Measurements from ENCODE around the gene CHIT1. TPM values are rescaled to one million over a fixed set of nuclear protein-coding genes. Genes with fewer than 3 reads are reported as not detected.

CHIT1 gene
- total and polyA plus RNA-seq, 7 experiments from 2014 or later = 0.76 to 2.2 (median 1.1) TPM; not detected in 2

DNA sequence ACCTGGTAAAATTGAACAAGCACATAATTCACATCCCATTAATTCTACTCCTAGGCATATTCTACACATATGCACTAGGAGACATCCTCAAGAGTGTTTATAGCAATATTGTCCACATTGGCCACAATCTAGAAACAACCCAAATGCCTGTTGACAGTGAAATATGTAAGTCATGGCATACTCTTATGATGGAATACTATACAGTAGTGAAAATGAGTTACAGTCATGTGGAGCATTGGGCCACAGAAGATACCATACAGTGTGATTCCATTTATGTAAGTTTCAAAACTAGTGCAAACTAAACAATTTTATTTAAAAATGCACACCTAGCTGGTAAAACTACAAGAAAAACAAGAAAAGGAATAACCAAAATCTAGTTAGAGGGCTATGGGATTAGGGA, 19.1 kb downstream of the CHIT1 start:
- H3K4me3 Mint-ChIP-seq = no peak overlapping the region

DNA sequence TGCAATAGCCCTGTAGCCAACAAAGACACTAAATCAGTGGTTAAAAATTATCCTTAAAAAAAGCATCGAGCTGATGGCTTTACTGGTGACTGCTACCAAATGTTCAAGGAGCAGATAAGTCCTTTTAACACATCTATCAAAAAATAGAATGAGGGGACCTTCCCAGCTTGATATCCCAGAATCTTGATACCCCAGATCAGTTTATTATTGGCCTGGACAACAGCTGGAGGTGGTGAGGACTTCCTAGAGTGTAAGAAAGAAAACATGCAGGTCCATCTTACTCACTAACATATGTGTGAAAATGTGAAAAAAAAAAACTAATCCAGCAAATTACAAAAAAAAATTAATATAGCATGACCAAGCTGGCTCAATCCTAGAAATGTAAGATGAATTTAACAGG, 21.3 kb downstream of the CHIT1 start:
- ChIA-PET CTCF (interaction anchor here (0.6 to 1.2 kb wide), 2 partner anchors 9 to 35 kb away, joined by 4 to 5 read pairs; no protein-coding TSS in a partner anchor), POLR2A (no interaction called here)
- DNase-seq (no peak), ATAC-seq (no peak)
- Mint-ChIP-seq H3K27ac (no peak overlapping the region), H3K9me3 (no peaks in the 10 kb centered on the region), H3K4me3 (no peak overlapping the region), H3K36me3 (no peaks in the 10 kb centered on the region), H3K27me3 (peaks cover 0 to 30% (median 0%) of the 10 kb centered on the region in 5 donors), H3K4me1 (no peaks in the 10 kb centered on the region)
- no peak overlapping the region for H3K27ac ChIP-seq (ENCODE audit: low read depth, low read length)
- intact Hi-C loops (cut with micrococcal nuclease) = no loop called here
- H3K27me3 ChIP-seq (ENCODE audit: control insufficient read depth in 2 of 2, insufficient read depth in 2 of 2, low read length in 2 of 2) = no peaks in the 10 kb centered on the region
- no peaks in the 10 kb centered on the region for H3K36me3 ChIP-seq (ENCODE audit: control insufficient read depth in 2 of 3, insufficient read depth in 3 of 3, low read length in 3 of 3)
- no peak overlapping the region for H3K4me3 ChIP-seq (ENCODE audit: low read length)
- H3K4me1 ChIP-seq (ENCODE audit: control insufficient read depth in 2 of 2, insufficient read depth in 2 of 2, low read length in 2 of 2) = no peaks in the 10 kb centered on the region
- H3K9me3 ChIP-seq (ENCODE audit: control insufficient read depth in 2 of 3, low read length in 3 of 3) = no peaks in the 10 kb centered on the region

More for the DNA sequence above, 19.1 kb downstream of the CHIT1 start:
- intact Hi-C loops (cut with micrococcal nuclease) = no loop called here
- Mint-ChIP-seq H3K9me3 (no peaks in the 10 kb centered on the region), H3K27me3 (peaks cover 0 to 31% (median 0%) of the 10 kb centered on the region in 5 donors), H3K27ac (no peak overlapping the region), H3K4me1 (peaks cover 0 to 6% (median 3%) of the 10 kb centered on the region in 7 donors), H3K36me3 (no peaks in the 10 kb centered on the region)
- POLR2A ChIA-PET = no interaction called here
- DNase-seq = no peak
- no peaks in the 10 kb centered on the region for H3K4me1 ChIP-seq (ENCODE audit: control insufficient read depth in 2 of 2, insufficient read depth in 2 of 2, low read length in 2 of 2)
- ATAC-seq = no peak
- CTCF ChIA-PET = no interaction called here
- no peaks in the 10 kb centered on the region for H3K9me3 ChIP-seq (ENCODE audit: control insufficient read depth in 2 of 3, low read length in 3 of 3)
- H3K27me3 ChIP-seq (ENCODE audit: control insufficient read depth in 2 of 2, insufficient read depth in 2 of 2, low read length in 2 of 2) = no peaks in the 10 kb centered on the region
- H3K27ac ChIP-seq (ENCODE audit: low read depth, low read length) = no peak overlapping the region
- H3K36me3 ChIP-seq (ENCODE audit: control insufficient read depth in 2 of 3, insufficient read depth in 3 of 3, low read length in 3 of 3) = no peaks in the 10 kb centered on the region
- H3K4me3 ChIP-seq (ENCODE audit: low read length) = no peak overlapping the region

DNA sequence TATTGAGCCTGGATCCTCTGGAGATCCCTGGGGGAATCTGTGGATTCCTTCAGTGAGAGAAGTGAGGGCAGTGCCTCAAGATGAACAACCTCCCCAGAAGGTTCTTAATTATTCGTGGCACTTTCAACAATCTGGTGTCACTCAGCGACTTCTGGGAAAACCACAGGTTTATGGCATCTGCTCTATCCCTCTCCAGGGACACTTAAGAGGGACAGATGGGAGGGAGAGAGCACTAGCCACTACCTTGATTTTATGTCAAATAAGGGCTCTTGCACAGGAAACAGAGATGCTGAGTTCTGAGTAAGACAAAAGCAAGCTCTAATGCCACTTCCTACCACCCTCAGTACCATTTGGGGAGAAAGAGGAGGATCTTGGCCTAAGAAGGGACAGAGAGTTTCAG, 21.7 kb downstream of the CHIT1 start:
- Histone ChIP-seq H3K36me3 (ENCODE audit: control insufficient read depth in 2 of 3, insufficient read depth in 3 of 3, low read length in 3 of 3) (no peaks in the 10 kb centered on the region), H3K4me1 (ENCODE audit: control insufficient read depth in 2 of 2, insufficient read depth in 2 of 2, low read length in 2 of 2) (no peaks in the 10 kb centered on the region), H3K27ac (ENCODE audit: low read depth, low read length) (no peak overlapping the region), H3K9me3 (ENCODE audit: control insufficient read depth in 2 of 3, low read length in 3 of 3) (no peaks in the 10 kb centered on the region), H3K4me3 (ENCODE audit: low read length) (no peak overlapping the region), H3K27me3 (ENCODE audit: control insufficient read depth in 2 of 2, insufficient read depth in 2 of 2, low read length in 2 of 2) (no peaks in the 10 kb centered on the region)
- H3K36me3 Mint-ChIP-seq = no peaks in the 10 kb centered on the region
- CTCF ChIA-PET = interaction anchor here (1.2 kb wide), 1 partner anchor 9 kb away, joined by 4 read pairs; no protein-coding TSS in a partner anchor
- intact Hi-C loops (cut with micrococcal nuclease) = no loop called here
- ATAC-seq (no peak), DNase-seq (no peak)
- POLR2A ChIA-PET = no interaction called here
- H3K9me3 Mint-ChIP-seq = no peaks in the 10 kb centered on the region
- no peaks in the 10 kb centered on the region for H3K4me1 Mint-ChIP-seq
- peaks cover 0 to 27% (median 0%) of the 10 kb centered on the region in 5 donors for H3K27me3 Mint-ChIP-seq
- H3K4me3 Mint-ChIP-seq = no peak overlapping the region
- no peak overlapping the region for H3K27ac Mint-ChIP-seq

DNA sequence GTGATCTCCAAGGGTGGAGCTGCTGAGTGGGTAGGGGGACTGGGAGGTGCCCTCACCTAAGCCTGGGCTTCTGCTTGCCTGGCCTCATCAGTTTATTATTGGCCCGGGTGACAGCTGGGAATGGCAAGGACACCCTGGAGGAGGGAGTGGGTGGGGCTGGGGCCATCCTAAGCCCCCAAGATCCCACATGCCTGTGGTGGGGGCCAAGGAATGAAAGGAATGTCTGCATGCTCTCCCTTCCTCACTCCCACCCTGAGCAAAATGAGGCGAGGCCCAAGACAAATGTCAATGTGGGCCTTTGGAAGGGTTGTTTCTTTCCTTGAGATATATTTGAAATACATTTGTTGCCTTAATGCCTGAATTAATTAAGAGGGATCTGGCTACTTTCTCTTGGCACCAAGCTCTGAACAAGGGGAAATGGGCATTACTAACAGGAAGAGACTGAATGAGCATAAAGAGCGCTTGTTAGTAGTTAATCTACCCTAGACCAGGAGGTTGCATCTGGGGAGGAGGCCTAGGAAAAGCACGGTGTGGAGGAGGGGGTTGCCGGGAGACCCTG, 23.3 kb downstream of the CHIT1 start:
- Mint-ChIP-seq H3K27ac (no peak overlapping the region), H3K4me3 (no peak overlapping the region), H3K9me3 (no peaks in the 10 kb centered on the region), H3K4me1 (peaks cover 0 to 6% (median 0%) of the 10 kb centered on the region in 7 donors), H3K27me3 (peaks cover 0 to 31% (median 4%) of the 10 kb centered on the region in 5 donors), H3K36me3 (no peaks in the 10 kb centered on the region)
- ChIA-PET CTCF (interaction anchor here (0.5 kb wide), 1 partner anchor 324 kb away, joined by 3 read pairs; no protein-coding TSS in a partner anchor), POLR2A (no interaction called here)
- DNase-seq (no peak), ATAC-seq (no peak)
- H3K27ac ChIP-seq (ENCODE audit: low read depth, low read length) = no peak overlapping the region
- H3K27me3 ChIP-seq (ENCODE audit: control insufficient read depth in 2 of 2, insufficient read depth in 2 of 2, low read length in 2 of 2) = no peaks in the 10 kb centered on the region
- no peaks in the 10 kb centered on the region for H3K4me1 ChIP-seq (ENCODE audit: control insufficient read depth in 2 of 2, insufficient read depth in 2 of 2, low read length in 2 of 2)
- H3K4me3 ChIP-seq (ENCODE audit: low read length) = no peak overlapping the region
- no peaks in the 10 kb centered on the region for H3K9me3 ChIP-seq (ENCODE audit: control insufficient read depth in 2 of 3, low read length in 3 of 3)
- intact Hi-C loops (cut with micrococcal nuclease) = no loop called here
- no peaks in the 10 kb centered on the region for H3K36me3 ChIP-seq (ENCODE audit: control insufficient read depth in 2 of 3, insufficient read depth in 3 of 3, low read length in 3 of 3)

DNA sequence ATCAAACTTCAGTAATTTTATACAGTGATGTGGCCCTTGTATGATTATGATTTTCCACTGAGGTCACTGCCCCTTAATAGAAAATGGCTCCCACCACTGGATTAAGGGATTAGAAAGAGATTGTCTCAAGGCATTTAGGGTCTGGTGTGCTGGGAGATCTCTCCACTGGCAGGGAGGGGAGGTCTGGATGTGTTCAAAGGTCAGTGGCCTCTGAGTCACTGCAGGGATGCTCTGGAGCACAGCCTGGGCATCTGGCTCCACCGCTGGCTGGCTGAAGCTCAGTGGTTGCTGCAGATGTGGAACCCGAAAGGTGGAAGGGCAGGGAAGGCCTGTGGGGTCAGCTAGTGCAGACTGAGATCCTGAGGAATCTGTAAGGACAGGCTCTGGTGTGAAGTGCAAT, 24.7 kb downstream of the CHIT1 start:
- DNase-seq = no peak
- Histone ChIP-seq H3K27ac (ENCODE audit: low read depth, low read length) (no peak overlapping the region), H3K27me3 (ENCODE audit: control insufficient read depth in 2 of 2, insufficient read depth in 2 of 2, low read length in 2 of 2) (no peaks in the 10 kb centered on the region), H3K36me3 (ENCODE audit: control insufficient read depth in 2 of 3, insufficient read depth in 3 of 3, low read length in 3 of 3) (no peaks in the 10 kb centered on the region), H3K4me3 (ENCODE audit: low read length) (no peak overlapping the region), H3K9me3 (ENCODE audit: control insufficient read depth in 2 of 3, low read length in 3 of 3) (no peaks in the 10 kb centered on the region), H3K4me1 (ENCODE audit: control insufficient read depth in 2 of 2, insufficient read depth in 2 of 2, low read length in 2 of 2) (no peaks in the 10 kb centered on the region)
- H3K9me3 Mint-ChIP-seq = no peaks in the 10 kb centered on the region
- ChIA-PET CTCF (no interaction called here), POLR2A (no interaction called here)
- H3K4me3 Mint-ChIP-seq = no peak overlapping the region
- H3K4me1 Mint-ChIP-seq = peaks cover 0 to 11% (median 0%) of the 10 kb centered on the region in 7 donors
- no peak overlapping the region for H3K27ac Mint-ChIP-seq
- ATAC-seq = no peak
- peaks cover 0 to 32% (median 8%) of the 10 kb centered on the region in 5 donors for H3K27me3 Mint-ChIP-seq
- no peaks in the 10 kb centered on the region for H3K36me3 Mint-ChIP-seq
- intact Hi-C loops (cut with micrococcal nuclease) = no loop called here

DNA sequence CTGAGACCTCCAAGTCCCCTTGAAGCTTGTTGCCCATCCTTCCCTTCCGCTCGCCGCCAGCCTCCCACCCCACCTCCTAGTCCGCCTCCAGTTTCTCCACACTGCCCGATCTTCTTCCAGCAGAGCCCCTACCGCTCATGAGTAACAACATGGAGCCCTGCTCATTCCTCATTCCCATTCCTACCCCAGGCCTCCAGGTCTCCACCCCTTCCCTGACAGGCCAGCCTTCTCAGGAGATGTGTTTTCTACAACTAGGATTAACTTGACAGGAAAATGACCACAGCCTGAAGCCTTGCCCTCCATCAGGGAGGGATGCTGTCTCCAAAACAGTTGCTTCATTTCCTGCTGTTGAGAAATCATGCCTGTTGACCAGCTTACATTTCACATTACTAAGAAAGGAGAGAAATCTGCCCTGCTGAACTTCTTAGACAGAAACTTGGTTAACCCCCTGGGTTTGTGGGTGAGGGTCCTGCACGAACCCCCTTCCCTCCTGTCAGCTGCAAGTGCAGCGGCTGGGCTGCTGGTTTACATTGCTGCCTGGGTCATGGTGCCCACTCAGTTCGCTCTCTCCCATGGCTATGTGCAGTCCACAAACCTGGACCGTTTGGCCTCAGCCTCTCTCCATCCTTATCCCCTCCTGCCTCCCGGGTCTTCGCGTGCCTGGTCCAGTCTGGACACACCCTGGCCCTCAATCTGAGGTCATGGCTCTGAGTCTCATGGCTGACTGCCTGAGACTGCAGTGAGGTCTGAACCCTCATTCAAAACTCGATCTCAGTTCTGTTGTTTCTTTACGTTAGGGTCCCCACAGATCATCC, 26.8 kb downstream of the CHIT1 start:
- H3K36me3 Mint-ChIP-seq = no peaks in the 10 kb centered on the region
- CTCF ChIA-PET = no interaction called here
- Histone ChIP-seq H3K9me3 (ENCODE audit: control insufficient read depth in 2 of 3, low read length in 3 of 3) (no peaks in the 10 kb centered on the region), H3K4me3 (ENCODE audit: low read length) (no peak overlapping the region), H3K4me1 (ENCODE audit: control insufficient read depth in 2 of 2, insufficient read depth in 2 of 2, low read length in 2 of 2) (no peaks in the 10 kb centered on the region), H3K36me3 (ENCODE audit: control insufficient read depth in 2 of 3, insufficient read depth in 3 of 3, low read length in 3 of 3) (no peaks in the 10 kb centered on the region), H3K27me3 (ENCODE audit: control insufficient read depth in 2 of 2, insufficient read depth in 2 of 2, low read length in 2 of 2) (no peaks in the 10 kb centered on the region), H3K27ac (ENCODE audit: low read depth, low read length) (no peak overlapping the region)
- POLR2A ChIA-PET = no interaction called here
- H3K4me3 Mint-ChIP-seq = no peak overlapping the region
- no peak overlapping the region for H3K27ac Mint-ChIP-seq
- peaks cover 0 to 24% (median 8%) of the 10 kb centered on the region in 5 donors for H3K27me3 Mint-ChIP-seq
- intact Hi-C loops (cut with micrococcal nuclease) = no loop called here
- peaks cover 0 to 11% (median 0%) of the 10 kb centered on the region in 7 donors for H3K4me1 Mint-ChIP-seq
- no peak for DNase-seq
- H3K9me3 Mint-ChIP-seq = no peaks in the 10 kb centered on the region
- ATAC-seq = no peak

All from naive thymus-derived CD4-positive, alpha-beta T cell (primary cell).